WI38 (cell line): ENCODE measurements around the gene GSS.

Source experiments
- H3K4me3 ChIP-seq: 2 replicates; pipeline ENCODE4 v1.5.1; 2011; ENCODE audit warnings: low read depth, mild to moderate bottlenecking, control low read depth, low read length
- TF ChIP-seq, protein P1 (sequence below): IDR thresholded peaks from 2 replicates; pipeline ENCODE4 v1.5.1; 2012; ENCODE audit warnings: low read depth, mild to moderate bottlenecking, control low read depth, low read length

Gene GSS

DNA sequence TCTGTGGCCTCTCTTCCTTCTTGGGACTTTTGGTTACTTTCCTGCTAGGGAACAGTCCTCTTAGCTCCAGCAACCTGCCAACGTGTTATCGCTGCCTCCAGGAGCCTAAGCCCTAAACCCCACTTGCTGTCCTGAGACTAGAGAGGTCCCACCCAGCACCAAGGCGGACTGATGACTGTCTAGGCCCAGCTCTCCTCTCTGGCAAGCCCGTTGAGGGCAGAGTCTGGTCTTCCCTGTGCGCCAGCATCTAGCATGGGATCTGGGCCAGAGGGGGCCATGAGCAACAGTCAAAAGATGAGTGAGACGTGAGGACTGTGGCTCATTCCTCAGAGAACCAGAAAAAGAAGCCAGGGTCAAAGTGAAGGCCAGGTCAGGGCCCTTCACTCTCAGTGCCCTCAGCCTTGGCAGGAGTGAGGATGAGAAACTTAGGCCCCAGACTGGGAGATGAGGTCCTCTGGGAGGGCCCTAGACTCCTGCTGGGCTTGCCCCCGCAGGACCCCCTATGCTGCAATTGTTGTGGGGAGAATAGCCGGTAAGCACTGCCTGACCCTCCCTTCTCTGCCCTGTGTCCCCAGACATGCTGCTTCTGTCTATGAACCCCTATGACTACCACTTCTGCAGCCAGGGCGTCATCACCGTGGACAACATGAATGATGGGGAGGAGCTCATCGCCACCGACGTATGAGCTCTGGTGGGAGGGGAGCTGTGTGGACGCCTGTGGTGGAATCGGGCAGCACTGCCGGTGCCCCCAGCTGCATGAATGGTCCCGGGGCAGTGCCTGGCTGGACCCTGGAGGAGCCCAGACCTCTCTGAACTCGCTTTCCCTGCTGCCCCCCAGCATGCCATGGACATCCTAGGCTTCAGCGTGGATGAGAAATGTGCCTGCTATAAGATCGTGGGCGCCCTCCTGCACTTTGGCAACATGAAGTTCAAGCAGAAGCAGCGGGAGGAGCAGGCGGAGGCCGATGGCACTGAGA is 31.0 kb upstream of the GSS start:
- TF ChIP-seq, protein P1, sequence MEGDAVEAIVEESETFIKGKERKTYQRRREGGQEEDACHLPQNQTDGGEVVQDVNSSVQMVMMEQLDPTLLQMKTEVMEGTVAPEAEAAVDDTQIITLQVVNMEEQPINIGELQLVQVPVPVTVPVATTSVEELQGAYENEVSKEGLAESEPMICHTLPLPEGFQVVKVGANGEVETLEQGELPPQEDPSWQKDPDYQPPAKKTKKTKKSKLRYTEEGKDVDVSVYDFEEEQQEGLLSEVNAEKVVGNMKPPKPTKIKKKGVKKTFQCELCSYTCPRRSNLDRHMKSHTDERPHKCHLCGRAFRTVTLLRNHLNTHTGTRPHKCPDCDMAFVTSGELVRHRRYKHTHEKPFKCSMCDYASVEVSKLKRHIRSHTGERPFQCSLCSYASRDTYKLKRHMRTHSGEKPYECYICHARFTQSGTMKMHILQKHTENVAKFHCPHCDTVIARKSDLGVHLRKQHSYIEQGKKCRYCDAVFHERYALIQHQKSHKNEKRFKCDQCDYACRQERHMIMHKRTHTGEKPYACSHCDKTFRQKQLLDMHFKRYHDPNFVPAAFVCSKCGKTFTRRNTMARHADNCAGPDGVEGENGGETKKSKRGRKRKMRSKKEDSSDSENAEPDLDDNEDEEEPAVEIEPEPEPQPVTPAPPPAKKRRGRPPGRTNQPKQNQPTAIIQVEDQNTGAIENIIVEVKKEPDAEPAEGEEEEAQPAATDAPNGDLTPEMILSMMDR, result no peak
- no peak overlapping the region for H3K4me3 ChIP-seq

DNA sequence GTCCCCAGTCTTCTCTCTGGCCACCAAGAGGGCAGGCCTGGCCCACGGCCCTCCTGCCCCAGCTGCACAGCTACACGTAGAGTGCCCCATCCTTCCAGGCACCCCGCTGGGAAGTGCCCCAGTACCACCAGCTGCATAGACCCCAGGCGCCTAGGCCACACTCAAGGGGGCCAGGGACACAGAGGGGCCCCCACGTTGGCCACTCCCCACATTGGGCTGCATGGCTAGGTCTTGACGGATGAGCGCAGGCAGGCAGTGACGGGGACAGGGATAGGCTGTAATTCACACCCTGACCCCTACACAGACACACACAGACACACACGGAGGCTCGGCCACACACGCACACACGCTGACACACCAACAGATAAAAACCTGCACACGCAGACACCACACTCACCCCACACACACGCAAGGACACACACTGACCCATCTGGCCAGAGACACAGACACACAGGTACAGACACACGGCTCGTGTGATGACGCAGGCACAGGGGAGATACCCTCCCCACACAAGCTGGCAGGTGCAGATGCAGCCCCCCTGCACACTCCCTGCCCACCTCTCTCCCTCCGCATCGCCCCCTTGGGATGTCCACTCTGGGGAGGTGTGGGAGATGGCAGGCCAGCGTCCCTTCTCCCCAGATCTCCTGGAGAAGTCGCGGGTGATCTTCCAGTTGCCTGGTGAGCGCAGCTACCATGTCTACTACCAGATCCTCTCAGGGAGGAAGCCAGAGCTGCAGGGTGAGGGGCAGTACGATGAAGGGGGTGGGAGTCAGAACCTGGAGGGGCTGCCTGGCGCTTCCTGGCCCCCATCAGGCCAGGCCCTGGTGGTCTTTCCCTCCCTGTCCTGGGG is 30.1 kb upstream of the GSS start:
- H3K4me3 ChIP-seq, result no peak overlapping the region
- TF ChIP-seq, protein P1, result no peak

- TF ChIP-seq, protein P1, result no peak
- no peak overlapping the region for H3K4me3 ChIP-seq
These were observed 29.2 kb upstream of the GSS start for GRCh38 chr20:34984756-34985261.

DNA sequence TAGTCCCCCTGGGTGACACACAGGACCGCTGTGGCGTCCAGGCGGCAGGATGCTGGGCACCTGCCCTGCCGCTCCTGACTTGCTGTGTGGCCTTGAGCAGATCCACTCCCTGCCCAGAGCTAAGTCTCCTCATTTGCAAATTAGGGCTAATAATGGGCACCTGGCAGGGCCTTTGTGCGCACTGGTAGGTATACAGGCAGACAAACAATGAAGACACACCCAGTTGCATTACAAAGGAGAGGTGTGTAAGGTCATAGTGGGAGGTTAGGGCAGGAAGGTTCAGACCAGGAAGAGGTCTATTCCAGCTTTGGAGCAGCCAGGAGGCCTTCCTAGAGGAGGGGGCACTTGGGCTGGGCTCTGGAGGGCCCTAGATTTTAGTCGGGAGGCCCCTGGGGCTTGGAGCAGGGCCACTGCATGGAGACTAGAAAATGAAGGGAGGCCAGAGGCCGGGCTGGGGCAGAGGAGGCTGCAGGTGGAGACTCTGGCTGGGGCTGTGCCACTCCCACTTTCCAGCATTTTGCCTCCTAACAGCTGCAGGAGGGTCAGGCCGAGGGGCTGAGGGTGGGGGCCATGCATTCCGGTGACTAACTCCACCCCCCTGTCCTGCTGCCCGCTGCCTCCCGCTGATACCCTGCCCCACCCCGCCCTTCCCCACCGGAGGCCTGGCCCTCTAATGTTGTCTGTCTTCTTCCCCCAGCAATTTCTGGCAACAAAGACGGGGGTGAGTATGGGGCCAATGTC is 28.6 kb upstream of the GSS start:
- TF ChIP-seq, protein P1, result no peak
- H3K4me3 ChIP-seq, result no peak overlapping the region

GRCh38 chr20:34983089-34983820 is 27.6 kb upstream of the GSS start:
- TF ChIP-seq, protein P1, result no peak
- no peak overlapping the region for H3K4me3 ChIP-seq

DNA sequence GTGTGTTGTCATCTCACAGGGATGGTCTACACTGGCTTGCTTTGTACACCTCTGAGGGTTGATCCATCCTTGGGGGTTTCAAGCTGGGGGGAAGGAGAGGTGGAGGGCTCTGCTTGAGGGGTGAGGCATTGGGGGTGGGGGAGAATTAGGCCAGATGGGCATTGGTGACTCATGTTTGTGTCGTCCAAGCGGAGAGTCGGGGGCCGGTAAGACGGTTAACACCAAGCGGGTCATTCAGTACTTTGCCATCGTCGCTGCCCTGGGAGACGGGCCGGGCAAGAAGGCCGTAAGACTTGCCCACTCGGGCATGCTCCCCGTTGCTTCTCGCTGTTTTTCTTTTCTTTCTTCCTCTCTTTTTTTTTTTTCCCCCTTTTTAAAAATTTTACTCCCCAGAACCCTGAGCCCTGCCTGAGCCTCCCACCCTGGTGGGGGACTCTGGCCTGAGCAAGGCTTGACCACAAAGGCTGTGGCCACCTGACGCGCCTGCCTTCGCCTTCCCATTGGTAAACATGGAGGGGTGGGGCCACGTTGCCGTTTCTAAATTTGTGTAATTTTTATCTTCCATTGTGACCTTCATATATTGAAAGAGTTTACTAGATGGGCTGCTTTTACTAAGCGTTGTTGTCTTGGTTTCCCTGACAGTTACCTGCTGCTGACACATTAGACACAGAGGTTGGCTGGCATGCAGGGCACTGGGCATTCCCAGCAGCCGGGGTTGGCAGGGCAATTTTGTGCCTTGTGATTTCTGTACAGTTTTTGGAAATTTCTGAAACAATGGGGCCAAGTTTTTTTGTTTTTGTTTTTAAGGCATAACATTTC is 26.9 kb upstream of the GSS start:
- TF ChIP-seq, protein P1, result no peak
- H3K4me3 ChIP-seq, result no peak overlapping the region
